ENCODE data around the gene TMEM184A. TPM values are rescaled to one million over a fixed set of nuclear protein-coding genes. Genes with fewer than 3 reads are reported as not detected.

TMEM184A gene
- total RNA-seq, 4 donors from 2014 or later, result 0.19 to 3.1 (median 0.32) TPM; not detected in 1

DNA sequence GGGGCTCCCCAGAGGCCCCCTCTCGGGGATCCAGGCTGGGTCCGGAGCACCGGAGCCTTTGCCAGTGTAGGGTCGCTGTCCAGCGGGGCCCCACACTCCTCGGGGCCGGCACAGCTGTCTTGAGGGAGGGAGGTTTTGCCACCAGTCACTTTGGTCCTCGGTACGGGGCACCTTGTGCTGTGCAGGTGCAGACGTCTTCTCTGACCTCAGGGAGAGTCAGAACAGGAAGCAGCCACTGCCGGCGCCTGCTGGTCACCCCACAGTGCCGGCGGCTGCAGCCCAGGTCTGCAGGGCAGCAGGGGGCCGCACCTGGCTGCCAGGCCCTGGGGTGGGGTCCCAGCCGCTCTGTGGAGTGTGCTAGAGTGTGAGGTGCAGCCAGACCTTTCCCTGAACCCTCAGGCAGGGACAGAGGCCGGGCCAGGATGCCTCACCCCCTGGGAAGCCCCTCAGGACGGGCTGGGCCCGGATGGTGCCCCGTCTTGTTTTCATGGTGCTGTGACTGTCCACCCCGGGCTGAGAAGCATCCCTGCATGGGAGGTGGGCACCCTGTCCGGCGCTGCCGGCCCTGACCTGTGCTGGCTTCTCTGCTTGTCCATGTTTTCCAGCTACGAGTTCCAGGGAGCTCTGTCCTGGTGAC is 17.3 kb downstream of the TMEM184A start:
- ATAC-seq (ENCODE audit: low FRiP score) (no peak), DNase-seq (ENCODE audit: low spot score) (no peak)
- no peak for TF ChIP-seq CTCF (IDR thresholded peaks at IDR 0.05)

- ATAC-seq (ENCODE audit: low FRiP score) (peak; percentile 8), DNase-seq (ENCODE audit: low spot score) (peak; percentile 97)
- no peak for TF ChIP-seq CTCF (IDR thresholded peaks at IDR 0.05)
Observed at GRCh38 chr7:1537535-1538412, 18.2 kb downstream of the TMEM184A start.

DNA sequence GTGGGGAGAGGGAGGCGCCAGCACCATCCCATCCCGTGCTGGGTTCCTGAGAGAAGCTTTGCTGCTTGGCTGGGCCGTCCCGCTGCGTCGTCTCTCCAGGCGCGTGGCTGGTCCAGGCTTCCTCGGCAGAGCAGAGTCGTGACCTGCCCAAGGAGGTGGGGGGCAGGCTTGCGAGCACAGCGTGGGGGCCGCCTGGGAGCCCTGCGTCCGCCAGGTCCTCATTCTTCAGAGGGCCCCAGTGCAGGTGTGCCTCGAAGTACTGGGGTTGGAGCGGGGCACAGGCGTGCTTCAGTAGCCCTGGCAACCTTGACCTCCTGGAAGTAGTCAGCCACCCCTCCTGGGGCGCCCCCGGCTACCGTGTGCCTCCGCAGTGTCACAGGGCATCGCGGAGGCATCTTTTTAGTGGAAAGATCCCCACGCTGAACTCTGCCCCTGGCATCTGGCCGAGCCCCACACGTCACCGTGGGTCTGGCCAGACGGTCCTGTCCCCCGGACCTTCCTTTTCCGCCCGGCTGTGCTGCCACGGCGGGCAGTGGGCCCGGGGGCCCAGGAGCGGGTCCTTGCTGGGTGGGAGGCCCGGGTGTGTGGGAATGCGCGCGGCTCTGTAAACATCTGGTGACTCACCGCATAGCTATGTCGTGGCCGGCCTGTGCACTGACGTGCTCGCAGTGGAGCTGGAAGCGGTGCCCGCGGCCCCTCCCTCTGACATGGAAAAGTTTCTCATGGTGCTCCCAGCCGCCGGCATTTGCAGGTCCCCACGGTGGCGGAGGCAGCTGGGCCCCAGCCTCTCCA is 19.1 kb downstream of the TMEM184A start:
- peak; percentile 89 for DNase-seq (ENCODE audit: low spot score)
- TF ChIP-seq CTCF (IDR thresholded peaks at IDR 0.05), result no peak
- peak; percentile 78 for ATAC-seq (ENCODE audit: low FRiP score)

GRCh38 chr7:1536455-1536742 is 19.6 kb downstream of the TMEM184A start:
- no peak for ATAC-seq (ENCODE audit: low FRiP score)
- no peak for DNase-seq (ENCODE audit: low spot score)
- TF ChIP-seq CTCF (IDR thresholded peaks at IDR 0.05), result no peak

DNA sequence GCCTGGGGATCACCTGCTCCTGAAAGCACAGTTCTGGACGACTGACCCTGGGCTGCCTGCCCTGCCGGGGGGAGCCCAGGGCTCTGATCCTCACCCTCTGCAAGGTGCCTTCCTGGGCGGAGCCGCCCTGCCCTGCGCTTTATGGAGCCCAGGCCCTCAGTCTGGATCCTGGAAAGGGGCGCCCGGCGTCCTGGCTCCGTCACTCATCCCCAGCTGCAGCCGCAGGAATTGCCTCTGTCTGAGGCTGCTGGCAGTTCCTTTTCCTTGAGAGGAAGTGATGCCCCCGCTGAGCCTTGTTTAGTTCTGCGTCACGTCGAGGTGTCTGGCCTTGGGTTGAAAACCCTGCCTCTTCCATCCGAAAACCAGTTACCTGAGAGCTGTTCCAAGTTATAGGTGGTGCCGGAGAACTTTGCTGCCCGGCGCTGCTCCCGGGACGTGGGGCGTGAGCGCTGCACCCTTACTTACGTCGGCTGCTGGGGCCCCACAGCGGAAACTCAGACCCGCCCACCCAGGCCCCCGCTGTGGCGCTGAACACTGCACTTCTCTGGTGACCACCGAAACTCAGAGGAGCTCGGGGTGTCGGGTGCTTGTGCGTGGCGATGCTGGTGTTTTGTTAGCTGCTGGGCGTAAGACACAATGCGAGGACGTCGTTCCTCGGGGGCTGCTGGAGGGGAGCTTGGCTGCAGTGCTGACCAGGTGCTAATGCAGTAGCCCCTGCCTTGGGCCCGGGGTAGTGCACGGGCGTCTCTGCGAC is 20.1 kb downstream of the TMEM184A start:
- ATAC-seq (ENCODE audit: low FRiP score), result no peak
- no peak for DNase-seq (ENCODE audit: low spot score)
- no peak for TF ChIP-seq CTCF (IDR thresholded peaks at IDR 0.05)

GRCh38 chr7:1535100-1535458 is 20.9 kb downstream of the TMEM184A start:
- no peak for TF ChIP-seq CTCF (IDR thresholded peaks at IDR 0.05)
- DNase-seq (ENCODE audit: low spot score) (no peak), ATAC-seq (ENCODE audit: low FRiP score) (no peak)
